HepG2 (cell line): ENCODE data around the gene BTBD19.

Experiments
- ETV5 ChIP-seq: IDR thresholded peaks from 2 replicates; pipeline ENCODE4 v1.6.1; 2018; ENCODE audit warnings: missing biosample characterization, missing genetic modification reagents, inconsistent platforms, borderline replicate concordance
- ISL2 ChIP-seq: sonication (generic); formaldehyde crosslinking; IDR thresholded peaks from 2 replicates; pipeline ENCODE4 v1.5.0; 2020; ENCODE audit warnings: missing genetic modification reagents
- KLF6 ChIP-seq: IDR thresholded peaks from 2 replicates; pipeline ENCODE4 v1.8.0; 2016; ENCODE audit warnings: missing biosample characterization, missing genetic modification reagents
- MED1 ChIP-seq: sonication (generic); formaldehyde crosslinking; IDR thresholded peaks from 2 replicates; pipeline ENCODE4 v1.4.0; 2020; ENCODE audit warnings: missing genetic modification reagents
- NR2C2 ChIP-seq: sonication (generic); formaldehyde crosslinking; IDR thresholded peaks from 2 replicates; pipeline ENCODE4 v1.4.0; 2020; ENCODE audit warnings: missing genetic modification reagents, mild to moderate bottlenecking, moderate library complexity, borderline replicate concordance
- SOX5 ChIP-seq: IDR thresholded peaks from 2 replicates; pipeline ENCODE4 v1.6.1; 2016; ENCODE audit warnings: borderline replicate concordance
- TRAFD1 ChIP-seq: sonication (generic); formaldehyde crosslinking; IDR thresholded peaks from 2 replicates; pipeline ENCODE4 v1.5.1; 2020; ENCODE audit warnings: missing genetic modification reagents, mild to moderate bottlenecking, borderline replicate concordance
- ZBTB33 ChIP-seq: sonication (generic); formaldehyde crosslinking; IDR thresholded peaks from 2 replicates; pipeline ENCODE4 v1.4.0; 2020; ENCODE audit warnings: missing genetic modification reagents
- ZNF317 ChIP-seq: sonication (generic); formaldehyde crosslinking; IDR thresholded peaks from 2 replicates; pipeline ENCODE4 v1.5.0; 2020; ENCODE audit warnings: mild to moderate bottlenecking, missing genetic modification reagents
- ZNF562 ChIP-seq: sonication (generic); formaldehyde crosslinking; IDR thresholded peaks from 2 replicates; pipeline ENCODE4 v1.8.0; 2022; ENCODE audit warnings: missing genetic modification reagents, borderline replicate concordance
- ZNF703 ChIP-seq: sonication (generic); formaldehyde crosslinking; IDR thresholded peaks from 2 replicates; pipeline ENCODE4 v1.5.1; 2020; ENCODE audit warnings: missing genetic modification reagents, mild to moderate bottlenecking, moderate library complexity, borderline replicate concordance

GRCh38 chr1:44820328-44821239 is 12.3 kb downstream of the BTBD19 start:
- TF ChIP-seq KLF6 (CRISPR knock-in tag), result no peak
- no peak for TF ChIP-seq SOX5 (CRISPR knock-in tag)
- TF ChIP-seq ZNF562, result no peak
- TF ChIP-seq ETV5 (CRISPR knock-in tag), result no peak
- no peak for TF ChIP-seq NR2C2 (CRISPR knock-in tag)
- TF ChIP-seq ZNF703, result no peak
- TF ChIP-seq TRAFD1 (CRISPR knock-in tag), result no peak
- TF ChIP-seq ISL2 (CRISPR knock-in tag), result no peak
- no peak for TF ChIP-seq ZNF317
- TF ChIP-seq ZBTB33, result no peak
- no peak for TF ChIP-seq MED1 (CRISPR knock-in tag)
